Gastroesophageal sphincter (tissue), 4 donors: Measurements from ENCODE around the gene ZCCHC12. TPM values are rescaled to one million over a fixed set of nuclear protein-coding genes. Genes with fewer than 3 reads are reported as not detected.
A peak's percentile ranks its signal among the peaks of the same experiment; 100 is the strongest.

Source experiments
- ATAC-seq: fragments of 150-250 bp; one replicate; pipeline ENCODE4 v1.9.1; 2016; ENCODE audit warnings: mild to moderate bottlenecking, moderate library complexity
- H3K27ac ChIP-seq, 4 donors: fragments of 200-600 bp; sonication (generic) in 3 of 4; 1 replicate in 3 of 4; 2 replicates in 1 of 4; pipeline ENCODE4 v1.5.1; 2016 to 2019
- H3K27me3 ChIP-seq: fragments of 200-600 bp; sonication (generic); one replicate; pipeline ENCODE4 v1.5.1; 2019
- H3K36me3 ChIP-seq, 2 donors: fragments of 200-600 bp; sonication (generic); one replicate each; pipeline ENCODE4 v1.5.1; 2019; ENCODE audit warnings: control low read depth in 1 of 2
- H3K4me1 ChIP-seq, 3 donors: fragments of 200-600 bp; sonication (generic); 1 replicate in 2 of 3; 2 replicates in 1 of 3; pipeline ENCODE4 v1.5.1; 2016 to 2019; ENCODE audit warnings: control low read depth in 2 of 3
- H3K4me3 ChIP-seq, 2 donors: fragments of 200-600 bp; sonication (generic); one replicate each; pipeline ENCODE4 v1.5.1; 2019; ENCODE audit warnings: mild to moderate bottlenecking in 1 of 2, moderate library complexity in 1 of 2
- H3K9me3 ChIP-seq, 3 donors: fragments of 200-600 bp; sonication (generic); one replicate each; pipeline ENCODE4 v1.5.1; 2017 to 2019; ENCODE audit warnings: control low read depth in 2 of 3
- EP300 ChIP-seq: sonication (generic); formaldehyde crosslinking; IDR thresholded peaks from one replicate; pipeline ENCODE4 v1.6.1; 2017; ENCODE audit warnings: antibody characterized with exemption, mild to moderate bottlenecking
- POLR2A ChIP-seq, 2 donors: fragments of 450-650 bp; IDR thresholded peaks; one replicate each; pipeline ENCODE4 v1.6.1; 2017; ENCODE audit warnings: antibody characterized with exemption in 2 of 2, mild to moderate bottlenecking in 2 of 2, moderate library complexity in 1 of 2
- POLR2AphosphoS5 ChIP-seq: sonication (generic); formaldehyde crosslinking; IDR thresholded peaks from one replicate; pipeline ENCODE4 v1.6.1; 2017; ENCODE audit warnings: antibody characterized with exemption
- WGBS, 2 donors: methylation state at CpG; one replicate each; pipeline ENCODE4 v1.1.5; 2018; ENCODE audit warnings: low coverage in 1 of 2; 5-methylcytosine and 5-hydroxymethylcytosine counted together
- total RNA-seq, 4 donors: library from RNA; depleted of rRNA; stranded (reverse); fragments of >200 nt; gene quantifications; one replicate each; pipeline ENCODE4 v1.1.0, GENCODE V29; 2016
- TF ChIP-seq, protein P1 (sequence below), 4 experiments: fragments of 200-600 bp in 2 of 4; fragments of 450-650 bp in 2 of 4; sonication (generic) in 1 of 4; IDR thresholded peaks; one replicate each; pipeline ENCODE4 v1.5.1; 2017 to 2019; ENCODE audit warnings: antibody characterized with exemption in 4 of 4, mild to moderate bottlenecking in 2 of 4, moderate library complexity in 2 of 4

The ZCCHC12 gene
- total RNA-seq, 4 donors from 2014 or later: 0.31 to 3.5 (median 0.84) TPM

DNA sequence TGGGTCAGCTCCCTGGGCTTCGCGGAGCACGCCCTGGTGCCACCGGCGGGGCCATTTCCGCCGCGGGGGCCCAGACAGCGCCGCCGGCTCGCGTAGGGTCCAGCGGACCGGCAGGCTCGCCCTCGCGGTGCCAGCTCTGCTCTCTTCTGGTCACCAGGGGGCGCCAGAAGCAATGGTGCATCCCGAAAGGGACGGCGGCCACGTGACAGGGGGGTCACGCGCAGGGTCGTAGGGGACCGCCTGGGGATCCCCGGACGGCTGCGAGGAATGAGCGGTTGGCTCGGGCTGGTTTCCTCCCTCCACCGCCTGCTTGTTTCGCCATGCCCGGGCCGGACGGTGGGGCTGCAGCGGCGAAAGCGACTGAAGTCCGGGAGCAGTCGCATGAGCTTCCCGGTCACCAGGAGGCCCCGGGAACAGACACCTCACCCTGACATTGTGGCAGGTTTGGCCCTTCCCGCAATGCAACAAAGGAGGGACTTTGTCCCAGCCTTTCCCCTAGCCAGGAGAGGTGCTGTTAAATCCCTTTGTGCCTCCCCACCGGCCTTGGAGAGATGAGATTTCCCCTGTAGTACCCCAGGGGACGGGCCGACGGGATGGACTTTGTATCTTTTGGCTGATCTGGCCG, 15.8 kb downstream of the ZCCHC12 start:
- peak overlapping the region in 2 of 4 donors; percentile 15 to 40 for H3K27ac ChIP-seq
- H3K4me3 ChIP-seq: peak overlapping the region; percentile 51 to 54
- H3K36me3 ChIP-seq: no peaks in the 10 kb centered on the region
- H3K9me3 ChIP-seq: no peaks in the 10 kb centered on the region
- H3K27me3 ChIP-seq: no peaks in the 10 kb centered on the region
- no peak for TF ChIP-seq POLR2A (IDR thresholded peaks at IDR 0.05)
- TF ChIP-seq EP300: no peak
- TF ChIP-seq POLR2AphosphoS5: no peak
- TF ChIP-seq, protein P1, sequence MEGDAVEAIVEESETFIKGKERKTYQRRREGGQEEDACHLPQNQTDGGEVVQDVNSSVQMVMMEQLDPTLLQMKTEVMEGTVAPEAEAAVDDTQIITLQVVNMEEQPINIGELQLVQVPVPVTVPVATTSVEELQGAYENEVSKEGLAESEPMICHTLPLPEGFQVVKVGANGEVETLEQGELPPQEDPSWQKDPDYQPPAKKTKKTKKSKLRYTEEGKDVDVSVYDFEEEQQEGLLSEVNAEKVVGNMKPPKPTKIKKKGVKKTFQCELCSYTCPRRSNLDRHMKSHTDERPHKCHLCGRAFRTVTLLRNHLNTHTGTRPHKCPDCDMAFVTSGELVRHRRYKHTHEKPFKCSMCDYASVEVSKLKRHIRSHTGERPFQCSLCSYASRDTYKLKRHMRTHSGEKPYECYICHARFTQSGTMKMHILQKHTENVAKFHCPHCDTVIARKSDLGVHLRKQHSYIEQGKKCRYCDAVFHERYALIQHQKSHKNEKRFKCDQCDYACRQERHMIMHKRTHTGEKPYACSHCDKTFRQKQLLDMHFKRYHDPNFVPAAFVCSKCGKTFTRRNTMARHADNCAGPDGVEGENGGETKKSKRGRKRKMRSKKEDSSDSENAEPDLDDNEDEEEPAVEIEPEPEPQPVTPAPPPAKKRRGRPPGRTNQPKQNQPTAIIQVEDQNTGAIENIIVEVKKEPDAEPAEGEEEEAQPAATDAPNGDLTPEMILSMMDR (IDR thresholded peaks at IDR 0.05): peak; percentile 60 to 86 (median 69)
- no peaks in the 10 kb centered on the region for H3K4me1 ChIP-seq
- ATAC-seq: peak; percentile 87
- 60% methylated on average over 1 of the region's 50 CpGs; no CpG with 5 or more reads in 1 of the 2 donors for WGBS, 2 donors

DNA sequence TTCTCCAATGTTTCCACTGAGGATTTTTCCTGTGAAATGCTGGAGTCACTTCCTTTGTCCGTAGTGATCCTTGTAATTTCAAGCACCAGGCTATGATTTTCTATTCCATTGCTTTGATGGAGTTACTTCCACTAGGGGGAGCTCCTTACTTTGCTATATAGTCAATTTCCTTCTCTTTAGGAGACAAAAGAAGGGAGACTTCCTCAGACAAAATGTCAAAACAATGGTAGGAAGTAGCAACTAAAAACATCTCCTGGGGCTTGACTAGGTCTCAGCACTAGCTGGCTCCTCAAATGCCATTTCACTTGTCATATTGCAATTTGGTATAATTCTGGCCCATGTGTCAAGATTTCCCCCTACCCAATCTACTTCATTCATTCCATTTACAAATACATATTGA, 24.1 kb downstream of the ZCCHC12 start:
- ATAC-seq: peak; percentile 67
- no peaks in the 10 kb centered on the region for H3K9me3 ChIP-seq
- H3K4me1 ChIP-seq: no peaks in the 10 kb centered on the region
- no peaks in the 10 kb centered on the region for H3K36me3 ChIP-seq
- TF ChIP-seq POLR2A (IDR thresholded peaks at IDR 0.05) (no peak), EP300 (no peak), POLR2AphosphoS5 (no peak)
- TF ChIP-seq, protein P1 (IDR thresholded peaks at IDR 0.05): peak; percentile 19 to 68 (median 54)
- H3K27ac ChIP-seq: no peak overlapping the region
- H3K4me3 ChIP-seq: no peak overlapping the region
- no peaks in the 10 kb centered on the region for H3K27me3 ChIP-seq
- 9 to 14% methylated on average over 1 of the region's 1 CpG for WGBS, 2 donors

DNA sequence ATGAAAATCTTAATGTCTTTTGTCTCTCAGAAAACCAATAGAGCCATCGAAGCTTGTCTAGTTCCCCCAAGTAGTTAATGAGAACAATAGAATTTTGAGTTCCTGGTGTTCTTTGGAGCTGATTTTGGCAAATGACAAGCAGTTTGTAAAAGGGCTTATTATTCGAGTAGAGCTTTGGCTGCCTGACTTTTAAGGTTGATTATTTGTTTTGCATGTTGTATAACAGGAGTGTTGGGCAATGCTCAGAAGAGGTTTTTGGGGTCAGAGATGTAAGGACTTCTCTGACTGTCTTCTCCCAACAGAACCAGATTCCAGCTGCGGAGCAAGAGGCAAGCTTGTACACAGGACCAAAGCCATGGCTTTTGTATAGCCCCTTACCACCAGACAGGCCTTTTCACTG, 30.0 kb downstream of the ZCCHC12 start:
- ATAC-seq: no peak
- no peaks in the 10 kb centered on the region for H3K4me1 ChIP-seq
- H3K4me3 ChIP-seq: no peak overlapping the region
- no peak overlapping the region for H3K27ac ChIP-seq
- whole genome bisulfite sequencing, 2 donors: 61 to 66% methylated on average over 2 to 3 of the region's 3 CpGs
- H3K36me3 ChIP-seq: no peaks in the 10 kb centered on the region
- TF ChIP-seq, protein P1 (IDR thresholded peaks at IDR 0.05): no peak
- TF ChIP-seq EP300 (no peak), POLR2AphosphoS5 (no peak), POLR2A (IDR thresholded peaks at IDR 0.05) (no peak)
- no peaks in the 10 kb centered on the region for H3K27me3 ChIP-seq
- no peaks in the 10 kb centered on the region for H3K9me3 ChIP-seq

DNA sequence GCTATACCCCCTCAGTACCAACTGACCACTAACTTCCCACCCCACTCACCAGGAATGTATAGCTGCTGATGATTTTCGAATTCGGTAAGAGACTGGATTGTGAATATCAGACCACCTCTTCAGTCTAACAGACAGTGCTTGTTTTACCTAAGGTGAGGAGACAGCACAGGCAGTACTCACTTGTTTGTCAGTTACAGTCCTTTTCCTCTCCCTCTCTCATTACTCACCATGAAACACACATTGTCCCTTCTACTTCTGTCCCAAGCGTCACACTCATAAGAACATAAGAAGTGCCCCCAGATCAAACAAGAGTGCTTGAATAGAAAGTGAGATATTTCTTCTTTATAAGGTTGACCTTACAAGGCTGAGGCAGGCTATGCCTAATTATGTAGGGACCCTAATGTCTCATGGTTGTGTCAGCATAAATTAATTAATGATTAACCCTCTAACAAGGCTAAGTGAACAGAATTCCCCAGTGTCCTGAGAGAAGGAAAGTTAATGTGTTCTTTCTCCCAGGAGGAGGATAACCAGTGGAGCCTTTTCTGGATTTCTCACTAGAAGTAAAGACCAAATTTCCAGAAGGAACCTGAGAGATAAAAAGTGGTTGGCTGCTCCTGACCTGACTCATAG, 32.2 kb downstream of the ZCCHC12 start:
- no peak overlapping the region for H3K27ac ChIP-seq
- ATAC-seq: no peak
- H3K27me3 ChIP-seq: no peaks in the 10 kb centered on the region
- TF ChIP-seq EP300: no peak
- TF ChIP-seq, protein P1 (IDR thresholded peaks at IDR 0.05): no peak
- no peak for TF ChIP-seq POLR2A (IDR thresholded peaks at IDR 0.05)
- no peaks in the 10 kb centered on the region for H3K36me3 ChIP-seq
- 81% methylated on average over 3 of the region's 3 CpGs; no CpG with 5 or more reads in 1 of the 2 donors for WGBS, 2 donors
- H3K4me1 ChIP-seq: no peaks in the 10 kb centered on the region
- H3K9me3 ChIP-seq: no peaks in the 10 kb centered on the region
- H3K4me3 ChIP-seq: no peak overlapping the region

DNA sequence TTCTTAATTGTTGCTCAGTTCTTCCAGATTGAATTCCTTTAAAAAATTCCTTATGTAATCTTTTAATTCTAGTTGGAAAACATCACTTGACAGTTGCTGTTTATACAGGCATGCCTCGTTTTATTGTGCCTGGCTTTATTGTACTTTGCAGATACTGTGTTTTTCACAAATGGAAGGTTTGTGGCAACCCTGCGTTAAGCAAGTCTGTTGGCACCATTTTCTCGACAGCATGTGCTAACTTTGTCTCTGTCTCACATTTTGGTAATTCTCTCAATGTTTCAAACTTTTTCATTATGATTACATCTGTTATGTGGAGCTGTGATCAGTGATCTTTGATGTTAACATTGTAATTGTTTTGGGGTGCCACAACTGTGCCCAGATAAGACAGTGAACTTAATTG, 33.4 kb downstream of the ZCCHC12 start:
- WGBS, 2 donors: 48 to 59% methylated on average over 3 of the region's 3 CpGs
- Histone ChIP-seq H3K27ac (no peak overlapping the region), H3K27me3 (no peaks in the 10 kb centered on the region), H3K9me3 (no peaks in the 10 kb centered on the region), H3K4me3 (no peak overlapping the region), H3K4me1 (no peaks in the 10 kb centered on the region), H3K36me3 (no peaks in the 10 kb centered on the region)
- TF ChIP-seq EP300: no peak
- TF ChIP-seq, protein P1 (IDR thresholded peaks at IDR 0.05): no peak
- no peak for TF ChIP-seq POLR2AphosphoS5
- no peak for TF ChIP-seq POLR2A (IDR thresholded peaks at IDR 0.05)
- ATAC-seq: no peak
